Astrocyte (in vitro differentiated cells and primary cell): ENCODE results near the gene OPALIN. TPM values are rescaled to one million over a fixed set of nuclear protein-coding genes. Genes with fewer than 3 reads are reported as not detected.

Source experiments
- DNase-seq: peaks from one replicate; pipeline ENCODE4 v3.0.0-alpha.2; 2010; ENCODE audit warnings: low read depth
- FAIRE-seq: peaks from 2 replicates; lab custom pipeline; 2011; peaks lifted over from hg19 to GRCh38; lab: Jason Lieb, UNC
- H2AFZ ChIP-seq: 2 replicates; pipeline ENCODE4 v1.6.0; 2012; ENCODE audit warnings: low read depth, low read length, inconsistent platforms
- H3K27ac ChIP-seq: 2 replicates; pipeline ENCODE4 v1.5.1; 2011; ENCODE audit warnings: low read depth, low read length, inconsistent platforms
- H3K27me3 ChIP-seq: 2 replicates; pipeline ENCODE4 v1.6.0; 2011; ENCODE audit warnings: low read length, inconsistent platforms; ENCODE audit not compliant: insufficient read depth
- H3K36me3 ChIP-seq: 2 replicates; pipeline ENCODE4 v1.5.1; 2011; ENCODE audit warnings: low read length, inconsistent platforms; ENCODE audit not compliant: insufficient read depth
- H3K4me1 ChIP-seq: 2 replicates; pipeline ENCODE4 v1.5.1; 2011; ENCODE audit warnings: low read length, inconsistent platforms; ENCODE audit not compliant: insufficient read depth
- H3K4me2 ChIP-seq: 2 replicates; pipeline ENCODE4 v1.6.0; 2012; ENCODE audit warnings: low read length, inconsistent platforms
- H3K4me3 ChIP-seq: 2 replicates; pipeline ENCODE4 v1.5.1; 2011; ENCODE audit warnings: low read depth, mild to moderate bottlenecking, low read length, inconsistent platforms; ENCODE audit not compliant: insufficient read depth
- H3K79me2 ChIP-seq: 2 replicates; pipeline ENCODE4 v1.6.0; 2012; ENCODE audit warnings: mild to moderate bottlenecking, low read length, inconsistent platforms; ENCODE audit not compliant: insufficient read depth
- H3K9ac ChIP-seq: 2 replicates; pipeline ENCODE4 v1.6.0; 2012; ENCODE audit warnings: mild to moderate bottlenecking, low read length, inconsistent platforms
- H3K9me3 ChIP-seq: 2 replicates; pipeline ENCODE4 v1.5.1; 2012; ENCODE audit warnings: low read depth, mild to moderate bottlenecking, low read length, inconsistent platforms; ENCODE audit not compliant: insufficient read depth
- H4K20me1 ChIP-seq: 2 replicates; pipeline ENCODE4 v1.6.0; 2012; ENCODE audit warnings: low read length, inconsistent platforms; ENCODE audit not compliant: insufficient read depth
- H3K27ac Mint-ChIP-seq: one replicate; pipeline ENCODE4 v1.8.0; 2021; ENCODE audit warnings: mild to moderate bottlenecking, mixed read lengths; ENCODE audit not compliant: unreplicated experiment
- H3K27me3 Mint-ChIP-seq: one replicate; pipeline ENCODE4 v1.8.0; 2021; ENCODE audit warnings: low read depth, mixed read lengths; ENCODE audit not compliant: unreplicated experiment
- H3K36me3 Mint-ChIP-seq: one replicate; pipeline ENCODE4 v1.8.0; 2021; ENCODE audit warnings: low read depth, mixed read lengths; ENCODE audit not compliant: unreplicated experiment
- H3K4me1 Mint-ChIP-seq: one replicate; pipeline ENCODE4 v1.8.0; 2021; ENCODE audit warnings: low read depth, mixed read lengths; ENCODE audit not compliant: unreplicated experiment
- H3K4me3 Mint-ChIP-seq: one replicate; pipeline ENCODE4 v1.8.0; 2021; ENCODE audit warnings: mild to moderate bottlenecking, moderate library complexity, mixed read lengths; ENCODE audit not compliant: unreplicated experiment
- H3K9me3 Mint-ChIP-seq: one replicate; pipeline ENCODE4 v1.8.0; 2021; ENCODE audit warnings: mild to moderate bottlenecking, mixed read lengths; ENCODE audit not compliant: unreplicated experiment
- EZH2 ChIP-seq: IDR thresholded peaks from 2 replicates; pipeline ENCODE4 v1.6.1; 2012; ENCODE audit warnings: mild to moderate bottlenecking, low read length, inconsistent platforms; ENCODE audit not compliant: insufficient read depth
- total RNA-seq: library from RNA; stranded (reverse); gene quantifications from 2 replicates; pipeline ENCODE4 v1.2.1, GENCODE V29; 2021
- TF ChIP-seq, protein P1 (sequence below): IDR thresholded peaks from 2 replicates; pipeline ENCODE4 v1.5.1; 2011; ENCODE audit warnings: low read depth, mild to moderate bottlenecking, inconsistent platforms, low read length, moderate library complexity; ENCODE audit not compliant: insufficient read depth

OPALIN gene
- total RNA-seq, 1 donor from 2014 or later, result not detected

- Histone ChIP-seq H3K4me3 (no peak overlapping the region), H3K27ac (no peak overlapping the region), H3K9ac (no peak overlapping the region), H3K9me3 (no peaks in the 10 kb centered on the region), H3K4me1 (no peaks in the 10 kb centered on the region), H3K79me2 (no peaks in the 10 kb centered on the region), H3K27me3 (peaks cover 4% of the 10 kb centered on the region), H4K20me1 (no peaks in the 10 kb centered on the region), H3K4me2 (no peak overlapping the region), H3K36me3 (no peaks in the 10 kb centered on the region), H2AFZ (no peak overlapping the region)
- Mint-ChIP-seq H3K4me1 (peaks cover 5% of the 10 kb centered on the region), H3K4me3 (no peak overlapping the region), H3K27ac (no peak overlapping the region), H3K9me3 (no peaks in the 10 kb centered on the region), H3K27me3 (peaks cover 2% of the 10 kb centered on the region), H3K36me3 (no peaks in the 10 kb centered on the region)
- TF ChIP-seq, protein P1, sequence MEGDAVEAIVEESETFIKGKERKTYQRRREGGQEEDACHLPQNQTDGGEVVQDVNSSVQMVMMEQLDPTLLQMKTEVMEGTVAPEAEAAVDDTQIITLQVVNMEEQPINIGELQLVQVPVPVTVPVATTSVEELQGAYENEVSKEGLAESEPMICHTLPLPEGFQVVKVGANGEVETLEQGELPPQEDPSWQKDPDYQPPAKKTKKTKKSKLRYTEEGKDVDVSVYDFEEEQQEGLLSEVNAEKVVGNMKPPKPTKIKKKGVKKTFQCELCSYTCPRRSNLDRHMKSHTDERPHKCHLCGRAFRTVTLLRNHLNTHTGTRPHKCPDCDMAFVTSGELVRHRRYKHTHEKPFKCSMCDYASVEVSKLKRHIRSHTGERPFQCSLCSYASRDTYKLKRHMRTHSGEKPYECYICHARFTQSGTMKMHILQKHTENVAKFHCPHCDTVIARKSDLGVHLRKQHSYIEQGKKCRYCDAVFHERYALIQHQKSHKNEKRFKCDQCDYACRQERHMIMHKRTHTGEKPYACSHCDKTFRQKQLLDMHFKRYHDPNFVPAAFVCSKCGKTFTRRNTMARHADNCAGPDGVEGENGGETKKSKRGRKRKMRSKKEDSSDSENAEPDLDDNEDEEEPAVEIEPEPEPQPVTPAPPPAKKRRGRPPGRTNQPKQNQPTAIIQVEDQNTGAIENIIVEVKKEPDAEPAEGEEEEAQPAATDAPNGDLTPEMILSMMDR, result no peak
- TF ChIP-seq EZH2, result no peak
- no peak for DNase-seq
- FAIRE-seq, result no peak
Observed at GRCh38 chr10:96365571-96365970, 6.8 kb upstream of the OPALIN start.

GRCh38 chr10:96360766-96361165 lies 2.0 kb upstream of the OPALIN start:
- H3K4me1 Mint-ChIP-seq, result no peaks in the 10 kb centered on the region
- H3K9me3 Mint-ChIP-seq, result peaks cover 5% of the 10 kb centered on the region
- no peak for FAIRE-seq
- Histone ChIP-seq H3K9me3 (no peaks in the 10 kb centered on the region), H3K27me3 (no peaks in the 10 kb centered on the region), H3K4me1 (no peaks in the 10 kb centered on the region), H4K20me1 (no peaks in the 10 kb centered on the region), H3K27ac (no peak overlapping the region), H2AFZ (no peak overlapping the region), H3K9ac (no peak overlapping the region), H3K4me2 (no peak overlapping the region), H3K4me3 (no peak overlapping the region), H3K79me2 (no peaks in the 10 kb centered on the region), H3K36me3 (no peaks in the 10 kb centered on the region)
- peaks cover 15% of the 10 kb centered on the region for H3K27me3 Mint-ChIP-seq
- DNase-seq, result no peak
- TF ChIP-seq EZH2, result no peak
- TF ChIP-seq, protein P1, result no peak
- H3K4me3 Mint-ChIP-seq, result no peak overlapping the region
- no peak overlapping the region for H3K27ac Mint-ChIP-seq
- H3K36me3 Mint-ChIP-seq, result no peaks in the 10 kb centered on the region

DNA sequence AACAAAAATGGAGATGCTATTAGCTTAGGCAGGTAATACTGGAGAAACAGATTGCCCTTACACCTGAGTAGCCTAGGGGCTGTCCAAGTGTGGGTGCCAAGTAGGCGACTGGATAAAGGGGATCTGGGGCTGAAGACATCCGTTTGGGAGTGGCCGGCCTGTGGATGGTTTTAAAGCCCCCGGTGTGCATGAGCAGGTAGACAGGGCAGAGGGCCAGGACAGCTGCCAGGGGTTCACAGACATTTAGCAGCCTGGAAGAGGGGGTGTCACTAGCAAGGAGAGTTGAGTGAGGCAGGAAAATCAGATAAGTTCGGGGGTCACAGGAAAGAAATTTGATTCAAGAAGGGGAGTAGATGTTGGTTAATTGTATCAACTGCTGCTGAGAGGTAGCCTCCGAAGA lies 1.5 kb upstream of the OPALIN start:
- Histone ChIP-seq H3K9me3 (no peaks in the 10 kb centered on the region), H4K20me1 (no peaks in the 10 kb centered on the region), H3K9ac (no peak overlapping the region), H3K36me3 (no peaks in the 10 kb centered on the region), H3K4me2 (no peak overlapping the region), H3K27ac (no peak overlapping the region), H3K27me3 (no peaks in the 10 kb centered on the region), H3K4me1 (no peaks in the 10 kb centered on the region), H3K79me2 (no peaks in the 10 kb centered on the region), H2AFZ (no peak overlapping the region), H3K4me3 (no peak overlapping the region)
- Mint-ChIP-seq H3K27ac (no peak overlapping the region), H3K4me3 (no peak overlapping the region), H3K4me1 (no peaks in the 10 kb centered on the region), H3K36me3 (no peaks in the 10 kb centered on the region), H3K9me3 (peaks cover 6% of the 10 kb centered on the region), H3K27me3 (peaks cover 16% of the 10 kb centered on the region)
- no peak for TF ChIP-seq EZH2
- FAIRE-seq (no peak), DNase-seq (no peak)
